A673 (cell line): ENCODE results near the gene MPZ. TPM values are rescaled to one million over a fixed set of nuclear protein-coding genes. Genes with fewer than 3 reads are reported as not detected.

Experiments
- BruUV-seq: library from RNA; stranded (reverse); fragments of 400-500 nt; replicated peaks from 2 replicates; lab custom pipeline; 2021; lab: Mats Ljungman, UMichigan
- CTCF ChIA-PET: fragments of 300-600 bp; sonication (Branson Sonifier 250); formaldehyde crosslinking; loops from one replicate; lab custom pipeline; 2022; ENCODE audit warnings: antibody characterized with exemption; lab: Charles Lee
- POLR2A ChIA-PET: fragments of 300-600 bp; sonication (Branson Sonifier 250); formaldehyde crosslinking; loops from one replicate; lab custom pipeline; 2022; ENCODE audit warnings: antibody characterized with exemption; ENCODE audit not compliant: low non-redundant PET; lab: Charles Lee
- DNase-seq: peaks from one replicate; pipeline ENCODE4 v3.0.0-alpha.2; 2015; ENCODE audit warnings: low spot score
- H3K27ac ChIP-seq: fragments of 200-600 bp; sonication (generic); 2 replicates; pipeline ENCODE4 v1.5.1; 2016; ENCODE audit warnings: mixed run types, low read depth, mild to moderate bottlenecking, mixed read lengths, antibody characterized with exemption, low read length; ENCODE audit not compliant: poor library complexity, severe bottlenecking
- H3K27me3 ChIP-seq: fragments of 200-600 bp; sonication (generic); replicated peaks from 2 replicates; pipeline ENCODE4 v1.6.1; 2017; ENCODE audit warnings: mixed run types, low read depth, mild to moderate bottlenecking, mixed read lengths, antibody characterized with exemption, low read length; ENCODE audit not compliant: insufficient read depth, poor library complexity
- H3K36me3 ChIP-seq: fragments of 200-600 bp; sonication (generic); 2 replicates; pipeline ENCODE4 v1.6.1; 2016; ENCODE audit warnings: mixed run types, mild to moderate bottlenecking, mixed read lengths, antibody characterized with exemption, low read length; ENCODE audit not compliant: insufficient read depth, poor library complexity, severe bottlenecking
- H3K4me1 ChIP-seq: fragments of 200-600 bp; sonication (generic); 2 replicates; pipeline ENCODE4 v1.6.1; 2017; ENCODE audit warnings: mixed run types, mild to moderate bottlenecking, mixed read lengths, antibody characterized with exemption, low read length; ENCODE audit not compliant: insufficient read depth, poor library complexity, severe bottlenecking
- H3K4me3 ChIP-seq: fragments of 200-600 bp; sonication (generic); 2 replicates; pipeline ENCODE4 v1.5.1; 2016; ENCODE audit warnings: low read depth, mixed run types, mild to moderate bottlenecking, mixed read lengths, low read length; ENCODE audit not compliant: poor library complexity, severe bottlenecking
- H3K9me3 ChIP-seq: fragments of 200-600 bp; sonication (generic); 2 replicates; pipeline ENCODE4 v1.6.1; 2016; ENCODE audit warnings: mixed run types, low read depth, mild to moderate bottlenecking, mixed read lengths, antibody characterized with exemption, low read length; ENCODE audit not compliant: poor library complexity, severe bottlenecking
- CTCF ChIP-seq: fragments of 300-800, 200-600 bp; sonication (generic); conservative IDR thresholded peaks from 2 replicates; pipeline ENCODE4 v1.5.1; 2017; ENCODE audit warnings: low read depth, mild to moderate bottlenecking, antibody characterized with exemption, low read length, moderate library complexity, mixed read lengths
- EZH2 ChIP-seq: fragments of 200-600 bp; sonication (generic); IDR thresholded peaks from 2 replicates; pipeline ENCODE4 v1.6.1; 2017; ENCODE audit warnings: borderline replicate concordance, low read depth, mild to moderate bottlenecking, mixed read lengths, antibody characterized with exemption, low read length; ENCODE audit not compliant: poor library complexity, severe bottlenecking
- intact Hi-C: fragments of 100-400 bp; cut with micrococcal nuclease; formaldehyde crosslinking; loops from one replicate; pipeline ENCODE4 v1.10.0; 2022; ENCODE audit not compliant: unreplicated experiment
- total RNA-seq: library from RNA; stranded (reverse); gene quantifications from 2 replicates; pipeline ENCODE4 v1.2.3, GENCODE V29; 2021

MPZ gene
- total RNA-seq, 1 experiment from 2014 or later, result 2.8 TPM

- CTCF ChIA-PET, result no interaction called here
- DNase-seq, result no peak
- H3K36me3 ChIP-seq, result no peaks in the 10 kb centered on the region
- intact Hi-C loops, result no loop called here
- H3K4me3 ChIP-seq, result no peak overlapping the region
- H3K4me1 ChIP-seq, result no peaks in the 10 kb centered on the region
- no peak for TF ChIP-seq EZH2
- TF ChIP-seq CTCF, result no peak
- BruUV-seq, result no TSS peak
- no peaks in the 10 kb centered on the region for H3K9me3 ChIP-seq
- no peak overlapping the region for H3K27ac ChIP-seq
- POLR2A ChIA-PET, result no interaction called here
- no peaks in the 10 kb centered on the region for H3K27me3 ChIP-seq
These were observed 42.4 kb downstream of the MPZ start for GRCh38 chr1:161267321-161267720.

- ChIA-PET POLR2A (no interaction called here), CTCF (interaction anchor here (1.1 kb wide), 1 partner anchor 41 kb away, joined by 4 read pairs; the partner anchor contains the start of gene TOMM40L)
- Histone ChIP-seq H3K27ac (no peak overlapping the region), H3K4me3 (no peak overlapping the region), H3K36me3 (no peaks in the 10 kb centered on the region), H3K27me3 (no peaks in the 10 kb centered on the region), H3K9me3 (no peaks in the 10 kb centered on the region), H3K4me1 (no peaks in the 10 kb centered on the region)
- no TSS peak for BruUV-seq
- TF ChIP-seq EZH2 (no peak), CTCF (no peak)
- intact Hi-C loops, result no loop called here
- DNase-seq, result no peak
These were observed 42.9 kb downstream of the MPZ start for GRCh38 chr1:161266836-161267235.

GRCh38 chr1:161266202-161266601 is 43.6 kb downstream of the MPZ start:
- Histone ChIP-seq H3K4me3 (no peak overlapping the region), H3K36me3 (no peaks in the 10 kb centered on the region), H3K4me1 (no peaks in the 10 kb centered on the region), H3K9me3 (no peaks in the 10 kb centered on the region), H3K27ac (no peak overlapping the region), H3K27me3 (no peaks in the 10 kb centered on the region)
- TF ChIP-seq CTCF, result no peak
- TF ChIP-seq EZH2, result no peak
- ChIA-PET POLR2A (no interaction called here), CTCF (interaction anchor here (1.1 kb wide), 1 partner anchor 40 kb away, joined by 4 read pairs; the partner anchor contains the start of gene TOMM40L)
- intact Hi-C loops, result no loop called here
- BruUV-seq, result no TSS peak
- peak; percentile 24 for DNase-seq
